Vagina (tissue), 2 donors: ENCODE results near the gene COMMD3.

ENCODE experiments used
- CTCF ChIP-seq, 3 experiments: fragments of 450-650 bp in 2 of 3; fragments of 200-600 bp in 1 of 3; sonication (generic) in 1 of 3; IDR thresholded peaks; one replicate each; pipeline ENCODE4 v1.5.1; 2017 to 2019; ENCODE audit warnings: antibody characterized with exemption in 3 of 3, mild to moderate bottlenecking in 2 of 3, moderate library complexity in 2 of 3
- POLR2A ChIP-seq, 2 donors: fragments of 450-650 bp; IDR thresholded peaks; one replicate each; pipeline ENCODE4 v1.6.1; 2017; ENCODE audit warnings: antibody characterized with exemption in 2 of 2, mild to moderate bottlenecking in 2 of 2, moderate library complexity in 2 of 2
- POLR2AphosphoS5 ChIP-seq, 2 donors: sonication (generic); formaldehyde crosslinking; IDR thresholded peaks; one replicate each; pipeline ENCODE4 v1.9.0; 2017; ENCODE audit warnings: antibody characterized with exemption in 2 of 2, mild to moderate bottlenecking in 2 of 2, low read depth in 1 of 2; ENCODE audit not compliant: insufficient read depth in 1 of 2

- TF ChIP-seq CTCF (IDR thresholded peaks at IDR 0.05): no peak
- no peak for TF ChIP-seq POLR2A (IDR thresholded peaks at IDR 0.05)
- TF ChIP-seq POLR2AphosphoS5 (IDR thresholded peaks at IDR 0.05; ENCODE audit: insufficient read depth in 1 of 2, low read depth in 1 of 2): no peak
Measured at GRCh38 chr10:22320591-22321155, 4.5 kb downstream of the COMMD3 start, which contains the start of gene BMI1.
